HG02763 (cell line): ENCODE data around the gene PITX2.

Experiments
- ATAC-seq: cut with Tn5 transposase; IDR thresholded peaks from one replicate; pipeline ENCODE4 v1.9.1; 2021; ENCODE audit warnings: mild to moderate bottlenecking, moderate library complexity; ENCODE audit not compliant: unreplicated experiment

PITX2 gene

DNA sequence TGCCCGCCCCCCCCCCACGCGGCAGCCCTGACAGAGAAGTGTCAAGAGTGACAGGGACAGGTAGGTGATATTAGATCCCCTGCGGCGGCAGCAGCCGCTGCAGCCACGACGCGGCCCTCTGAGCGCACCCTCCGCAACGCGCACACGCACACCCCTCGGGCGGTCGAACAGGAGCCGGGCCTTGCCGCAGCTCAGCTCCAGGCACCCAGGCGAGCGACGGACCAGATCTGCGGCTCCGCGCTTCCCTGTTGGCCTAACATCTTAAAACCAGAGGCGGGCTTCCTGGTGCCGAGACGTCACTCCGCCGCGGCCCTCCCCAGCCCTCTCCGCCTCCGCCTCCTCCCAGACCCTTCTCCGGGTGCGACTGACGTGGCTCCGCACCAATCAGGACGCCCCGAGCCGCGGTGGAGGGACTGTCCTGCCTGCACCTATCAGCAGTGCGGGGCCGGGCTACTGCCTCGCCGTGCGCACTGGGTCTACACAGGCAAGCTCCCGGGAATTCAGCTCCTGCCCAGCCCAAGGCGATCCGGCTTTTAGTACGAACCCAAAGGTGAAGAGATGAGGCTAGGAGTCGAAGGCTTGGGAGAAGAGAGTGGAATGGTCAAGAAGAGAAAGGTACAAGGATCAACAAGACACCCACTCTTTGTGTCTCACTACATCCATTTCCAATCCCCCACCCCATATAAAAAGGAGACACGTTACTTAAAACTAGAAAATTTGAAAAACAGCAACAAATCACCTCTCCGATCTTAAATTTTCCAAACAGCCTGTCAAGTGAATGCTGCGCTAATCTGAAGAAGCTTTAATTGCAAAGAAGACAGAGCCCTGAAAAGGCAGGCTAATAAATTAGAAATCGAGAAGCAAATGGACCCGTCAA lies at the start of gene PITX2:
Gene PITX2, minus strand, starts transcription at position 237 of the 877 bp plus-strand sequence. CDS start 617 bp downstream, outside the sequence.
- peak; percentile 94 for ATAC-seq

DNA sequence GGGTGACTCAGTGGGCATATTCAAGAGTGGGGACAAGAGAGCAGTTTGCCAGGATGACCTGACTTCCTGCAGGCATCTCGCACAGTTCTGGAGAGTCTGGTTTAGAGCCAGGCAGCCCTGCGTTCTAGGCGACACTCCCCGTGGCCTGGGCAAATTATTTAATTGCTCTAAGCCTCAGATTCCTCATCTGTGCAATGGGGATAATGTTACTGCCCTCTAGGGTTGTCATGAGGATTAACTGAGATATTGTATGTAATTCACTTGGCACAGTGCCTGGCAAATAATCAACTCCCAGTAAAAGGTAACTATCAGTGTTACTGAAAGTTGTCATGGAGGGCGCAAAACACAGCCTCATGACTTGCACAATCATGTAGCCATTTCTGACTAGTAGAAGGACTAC lies 48.8 kb upstream of the PITX2 start:
- no peak for ATAC-seq

- ATAC-seq, result no peak
Observed at GRCh38 chr4:110669663-110670062, 46.8 kb upstream of the PITX2 start.

DNA sequence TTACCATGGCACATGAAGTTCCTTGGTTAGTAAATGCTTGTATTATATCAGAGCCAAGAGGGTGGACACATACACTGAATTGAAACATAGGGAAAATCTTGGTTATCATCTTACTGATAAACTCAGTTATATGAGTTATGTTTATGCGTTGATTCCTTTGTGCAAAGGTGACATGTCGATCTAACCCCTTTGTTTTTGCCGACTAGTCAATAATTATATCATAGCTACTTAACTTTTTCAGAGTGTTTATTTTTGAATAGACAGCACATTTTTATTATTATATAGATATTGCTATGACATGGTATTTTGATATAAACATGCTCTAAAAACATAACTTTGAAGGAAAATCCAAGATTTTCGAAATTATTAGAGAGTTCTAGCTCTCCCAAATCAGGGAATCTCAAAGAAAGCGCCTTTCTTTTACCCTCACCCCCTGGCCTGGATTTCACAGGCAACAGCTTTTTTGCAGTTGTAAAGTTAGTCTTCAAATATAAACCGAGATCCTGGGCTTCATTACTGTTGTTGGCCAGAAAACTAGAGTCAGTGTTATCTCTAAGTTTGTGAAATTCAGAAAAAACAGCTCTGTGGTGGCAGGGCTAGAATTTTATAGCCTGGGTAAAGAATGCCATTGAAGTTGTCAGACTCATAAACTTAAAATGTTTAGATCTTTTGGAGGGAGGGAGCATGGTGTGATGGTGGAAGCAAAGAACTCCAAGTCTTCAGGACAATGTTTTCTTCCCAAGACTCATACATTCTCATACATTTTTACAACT lies 45.8 kb upstream of the PITX2 start:
- ATAC-seq, result no peak

DNA sequence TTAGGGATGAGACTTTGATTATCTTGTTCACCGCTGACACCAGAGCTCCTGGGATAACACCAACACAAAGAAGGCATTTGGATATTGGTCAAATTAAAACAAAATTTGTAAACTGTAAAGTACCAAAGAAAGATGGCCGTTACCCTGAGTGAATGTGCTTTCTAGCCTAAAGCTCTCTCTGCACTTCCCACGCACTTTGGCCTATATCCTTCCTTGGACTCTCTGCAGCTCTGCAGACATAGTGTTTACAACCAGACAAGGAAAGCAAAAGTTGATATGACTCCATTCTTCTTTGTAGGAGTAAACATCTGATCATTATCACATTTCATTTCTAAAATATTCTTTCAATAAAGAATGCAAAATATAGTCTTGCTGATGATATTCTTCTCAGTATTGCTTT lies 44.8 kb upstream of the PITX2 start:
- ATAC-seq, result no peak

DNA sequence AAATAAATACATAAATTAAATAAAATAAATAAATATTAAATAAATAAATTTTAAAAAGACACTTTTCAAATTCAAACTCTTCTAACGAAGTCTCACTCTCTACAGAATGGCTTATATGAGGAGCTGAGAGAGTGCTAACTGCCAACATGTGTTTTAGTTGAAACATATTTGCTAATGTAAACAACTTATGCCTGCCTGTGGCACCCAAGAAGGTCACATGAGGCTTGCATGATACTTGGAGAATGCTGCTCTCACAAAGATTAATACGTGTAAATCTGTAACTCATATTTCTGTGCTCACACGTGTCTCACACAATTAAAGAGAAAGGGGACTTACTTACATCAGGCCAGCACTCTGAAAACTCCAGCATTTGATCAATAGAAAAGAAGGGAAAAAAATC lies 43.2 kb upstream of the PITX2 start:
- ATAC-seq, result no peak

DNA sequence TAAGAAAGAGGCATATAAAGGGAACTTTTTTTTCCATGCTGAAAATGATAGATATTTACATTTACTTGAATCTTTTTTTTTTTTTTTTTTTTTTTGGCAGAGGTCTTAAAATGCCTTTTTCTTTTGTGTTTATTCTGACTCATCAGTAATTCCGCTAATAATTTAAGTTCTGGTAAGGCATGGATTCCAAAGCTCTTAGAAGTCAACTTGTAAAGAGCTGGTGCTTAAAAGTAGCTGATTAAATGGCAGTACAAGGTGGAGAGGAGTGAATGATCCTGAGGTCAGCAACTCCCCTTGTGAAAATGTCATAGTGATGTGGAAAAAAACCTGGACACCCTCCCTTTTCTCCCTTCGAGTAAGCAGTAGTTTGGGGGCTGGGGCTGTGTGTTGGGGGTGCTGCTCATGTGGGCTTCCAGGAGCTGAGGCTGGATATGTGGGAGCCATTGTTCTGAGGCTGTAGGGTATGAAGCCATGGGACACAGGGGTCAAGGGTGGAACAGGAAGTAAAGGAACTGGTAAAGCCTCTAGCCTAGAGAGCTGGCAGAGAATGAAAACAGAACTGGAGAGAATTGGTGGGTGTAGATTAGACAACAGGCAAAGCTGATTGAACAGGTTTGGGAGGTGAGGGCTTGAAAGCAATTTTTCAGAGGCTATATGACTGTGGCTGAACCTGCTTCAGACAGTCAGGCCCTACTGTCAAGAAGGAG lies 41.0 kb upstream of the PITX2 start:
- ATAC-seq, result no peak

GRCh38 chr4:110663206-110663605 lies 40.3 kb upstream of the PITX2 start:
- no peak for ATAC-seq

GRCh38 chr4:110660755-110661154 lies 37.9 kb upstream of the PITX2 start:
- no peak for ATAC-seq

DNA sequence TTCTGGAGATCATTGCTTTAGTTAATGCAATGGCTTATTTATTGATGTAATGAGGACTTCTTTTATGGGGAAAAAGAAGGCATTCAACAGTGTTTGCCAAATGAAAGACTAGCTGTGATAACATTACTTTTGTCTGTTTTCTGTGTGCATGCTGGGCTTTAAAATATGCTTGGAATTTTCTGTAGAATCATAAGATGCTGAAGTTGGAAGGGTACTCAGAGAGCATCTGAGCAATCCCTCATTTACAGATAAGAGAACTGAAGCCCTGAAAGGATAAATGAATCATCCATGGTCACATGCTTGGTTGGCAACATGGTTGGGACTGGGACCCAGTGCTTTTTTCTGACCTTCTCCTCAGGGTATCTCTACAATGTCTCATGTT lies 31.4 kb upstream of the PITX2 start:
- no peak for ATAC-seq

DNA sequence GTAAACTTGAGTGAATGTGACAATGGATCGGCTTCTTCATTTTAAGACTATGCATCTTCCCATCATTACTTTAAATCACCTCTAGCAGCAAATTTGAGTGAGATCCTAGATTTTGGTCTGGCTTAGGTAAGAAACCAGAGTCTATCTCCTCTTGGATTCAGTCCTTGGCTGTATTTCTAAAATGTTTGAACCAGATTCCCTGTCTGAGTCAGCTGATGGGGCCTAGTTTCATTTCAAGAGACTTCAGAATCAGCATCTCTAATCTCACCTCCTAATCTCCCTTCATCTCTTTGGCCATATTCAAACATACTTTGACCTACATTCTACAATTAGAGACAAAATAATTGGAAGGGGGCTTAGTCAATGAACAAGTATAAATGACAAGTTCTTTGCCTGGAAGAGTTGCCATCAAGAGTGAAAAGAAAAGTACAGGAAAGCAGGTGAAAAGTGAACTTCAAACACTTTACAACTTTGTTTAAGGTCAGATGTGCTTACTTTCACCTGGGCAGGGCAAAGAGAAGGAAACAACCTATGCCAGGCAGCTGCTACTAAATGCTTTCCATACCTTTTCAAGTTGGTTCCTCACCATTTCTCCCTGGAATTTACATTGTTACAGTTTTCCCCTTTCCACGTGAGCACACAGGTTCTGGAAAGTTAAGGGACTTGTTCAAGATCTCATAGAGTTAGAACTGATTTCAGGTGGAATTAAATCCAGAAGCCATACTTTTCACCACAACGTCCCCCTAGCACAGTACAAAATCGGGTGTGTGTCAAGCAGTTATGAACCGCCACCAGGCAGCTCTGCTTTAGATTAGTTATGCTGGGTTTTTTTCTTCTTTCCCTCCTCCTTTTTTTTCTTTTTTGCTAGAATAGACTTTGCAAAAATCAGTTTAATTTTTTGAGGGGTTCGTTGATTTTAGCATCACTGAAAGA lies 30.7 kb upstream of the PITX2 start:
- ATAC-seq, result no peak

DNA sequence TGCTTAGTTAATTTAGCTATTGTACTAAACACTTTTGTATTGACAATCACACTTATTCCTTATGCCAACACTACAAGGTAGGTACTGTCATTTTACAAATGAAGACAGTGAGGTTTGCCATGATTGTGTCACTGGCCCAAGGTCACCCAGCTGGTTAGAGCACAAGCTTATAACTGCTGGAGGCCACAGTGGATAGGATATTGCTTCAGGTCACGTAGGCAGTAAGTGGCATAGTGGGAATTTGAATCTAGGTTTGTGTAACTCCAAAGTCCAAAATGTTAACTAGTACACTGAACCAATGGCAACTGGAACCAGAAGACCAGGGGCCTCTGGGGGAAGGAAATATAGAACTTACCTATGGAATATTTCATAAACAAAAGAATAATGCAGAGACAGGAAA lies 21.1 kb upstream of the PITX2 start:
- ATAC-seq, result no peak

DNA sequence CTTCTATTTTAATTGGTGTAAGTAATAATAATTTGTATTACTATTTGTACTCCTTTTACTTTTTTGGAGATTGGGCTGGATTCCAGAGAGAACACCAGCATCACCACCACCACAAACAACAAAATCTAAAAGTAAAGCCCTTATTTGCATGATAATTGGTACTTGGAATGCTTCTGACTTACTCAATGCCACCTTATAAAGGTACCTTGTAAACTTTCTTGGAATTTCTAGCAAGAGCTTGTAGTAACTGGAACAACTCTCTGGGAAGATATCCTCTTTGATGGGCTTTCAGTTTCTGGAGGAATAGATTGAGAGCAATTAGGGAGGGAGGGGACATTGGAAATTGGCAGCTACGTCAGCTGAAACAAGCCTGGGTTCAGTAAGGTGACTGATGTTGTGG lies 20.2 kb upstream of the PITX2 start:
- ATAC-seq, result no peak

DNA sequence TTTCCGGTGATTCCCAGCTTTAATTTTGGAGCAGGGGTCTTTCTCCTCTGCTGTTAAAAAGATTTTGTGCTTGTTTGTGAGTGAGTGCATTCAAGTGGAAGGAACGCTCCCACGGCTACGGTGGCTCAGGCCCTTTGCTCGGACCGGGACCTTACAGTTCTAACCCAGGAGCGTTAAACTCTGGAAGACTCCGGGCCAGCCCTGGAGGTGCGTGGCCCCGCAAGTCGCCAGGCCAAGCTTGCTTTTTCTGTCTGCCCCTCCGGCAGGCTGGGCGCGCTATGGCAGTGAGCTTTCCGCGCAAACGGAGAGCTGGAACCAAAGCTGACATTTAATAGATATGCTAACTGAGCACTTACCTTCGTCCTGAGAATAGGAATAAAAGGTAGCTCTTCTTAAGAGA lies 18.3 kb upstream of the PITX2 start:
- ATAC-seq, result no peak

DNA sequence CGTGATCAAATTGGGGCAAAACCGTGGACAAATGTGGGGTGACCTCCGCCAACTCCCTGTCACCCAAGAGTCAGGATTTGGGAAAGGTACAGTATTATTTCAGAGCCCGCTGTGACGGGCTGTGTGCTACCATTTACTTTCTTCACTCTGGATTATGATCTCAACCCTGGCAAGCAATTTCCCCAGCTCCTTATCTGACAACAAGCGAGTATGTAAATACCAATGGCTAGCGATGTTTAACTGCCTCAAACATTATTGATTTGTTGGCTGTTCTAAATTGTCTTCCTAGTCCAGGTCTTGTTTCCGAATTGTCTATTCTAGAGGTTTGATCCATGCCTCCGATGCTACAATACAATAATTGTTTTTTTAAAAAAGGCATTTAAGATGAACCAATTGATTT lies 17.7 kb upstream of the PITX2 start:
- ATAC-seq, result no peak

DNA sequence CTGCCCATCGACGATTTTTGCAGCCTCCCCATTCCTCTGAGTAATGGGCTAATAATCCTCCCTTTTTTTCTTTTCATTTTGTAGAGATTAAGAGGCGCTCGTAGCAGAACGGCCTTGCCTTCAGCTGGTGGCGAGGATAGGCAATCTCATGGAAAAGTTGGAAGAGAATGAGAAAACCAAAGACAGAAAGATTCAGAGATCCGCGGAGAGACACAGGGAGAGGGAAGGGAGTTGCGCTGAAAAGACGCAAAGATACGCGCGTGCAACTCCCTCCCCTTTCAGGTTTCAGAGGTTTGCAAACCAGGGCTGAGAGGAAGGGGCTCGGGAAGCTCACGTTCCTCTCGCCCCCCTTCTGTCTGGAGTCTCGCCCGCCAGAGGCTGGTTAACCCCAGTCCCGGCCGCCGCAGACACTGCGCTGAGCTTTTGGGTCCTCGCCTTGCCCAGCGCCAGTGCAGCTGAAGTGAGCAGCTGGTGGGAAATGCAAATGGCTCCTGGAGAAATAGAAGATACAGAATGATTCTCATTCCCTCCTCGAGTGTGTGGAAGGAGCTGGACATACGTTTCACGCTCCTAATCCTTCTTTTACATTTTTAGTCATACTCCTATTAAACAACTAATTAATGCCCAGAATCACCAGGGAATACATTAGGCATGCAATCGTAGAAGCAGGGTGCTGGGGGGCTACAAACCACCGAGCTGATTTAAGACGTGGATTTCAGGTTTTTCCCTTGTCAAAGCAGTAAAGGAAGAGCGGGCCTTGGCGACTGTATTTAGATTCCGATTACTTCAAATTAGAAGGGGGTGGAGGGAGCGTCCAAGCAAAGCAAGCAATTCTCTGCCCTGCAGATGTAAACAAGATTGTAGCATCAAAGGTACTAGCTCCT lies 16.6 kb upstream of the PITX2 start:
- no peak for ATAC-seq

GRCh38 chr4:110638089-110638746 lies 15.3 kb upstream of the PITX2 start:
- ATAC-seq, result no peak

DNA sequence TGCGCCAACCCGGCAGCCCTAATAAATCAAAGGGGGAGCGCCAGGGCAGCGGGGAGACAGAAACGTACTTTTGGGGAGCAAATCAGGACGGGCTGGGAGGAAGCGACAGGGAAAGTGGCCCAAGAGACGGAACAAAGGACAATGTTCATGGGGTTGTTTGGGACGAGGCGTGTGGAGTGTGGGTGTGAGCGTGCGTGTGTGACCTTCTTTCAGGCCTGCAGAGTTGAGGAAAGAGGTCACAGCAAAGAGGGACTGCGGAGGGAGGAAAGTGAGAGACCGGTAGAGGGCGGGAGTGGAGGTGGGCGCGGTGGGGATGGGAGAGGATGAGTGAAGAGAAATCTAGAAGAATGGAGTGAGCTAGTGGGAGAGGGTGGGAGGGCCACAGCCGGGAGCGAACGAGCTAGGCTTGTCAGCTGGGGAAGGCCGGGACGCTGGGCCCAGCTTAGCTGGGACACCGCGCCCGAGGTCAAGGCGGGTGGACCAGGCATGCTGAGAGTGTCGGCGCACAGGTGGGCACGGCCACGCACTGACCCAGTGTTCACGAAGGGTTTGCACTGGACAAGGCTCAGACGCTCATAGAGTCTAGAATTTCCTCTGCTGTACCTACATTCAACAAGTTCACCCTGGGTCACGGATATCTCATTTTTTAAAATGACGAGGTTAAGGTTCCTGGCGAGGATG lies 14.7 kb upstream of the PITX2 start:
- ATAC-seq, result no peak
